Activated naive CD4-positive, alpha-beta T cell treated with anti-CD3 and anti-CD28 coated beads for 36 hours (primary cell): ENCODE results near the gene PCDHGB2. TPM values are rescaled to one million over a fixed set of nuclear protein-coding genes. Genes with fewer than 3 reads are reported as not detected.
"Not testable (repeated sequence)": the region's sequence is repeated elsewhere in the genome, so short reads cannot be mapped to it uniquely, and the experiment has no call there.

ENCODE experiments used
- CTCF ChIA-PET: fragments of 350-600 bp; sonication (Branson Sonifier 250); formaldehyde crosslinking; loops from one replicate; lab custom pipeline; 2021; ENCODE audit warnings: antibody characterized with exemption; lab: Charles Lee
- DNase-seq: peaks from one replicate; pipeline ENCODE4 v3.0.0-alpha.2; 2020
- H3K27ac Mint-ChIP-seq: one replicate; pipeline ENCODE4 v1.8.0; 2021; ENCODE audit warnings: mild to moderate bottlenecking, mixed read lengths
- H3K27me3 Mint-ChIP-seq: one replicate; pipeline ENCODE4 v1.8.0; 2021; ENCODE audit warnings: low read depth, mixed read lengths
- H3K36me3 Mint-ChIP-seq: one replicate; pipeline ENCODE4 v1.8.0; 2021; ENCODE audit warnings: low read depth, mixed read lengths
- H3K4me1 Mint-ChIP-seq: one replicate; pipeline ENCODE4 v1.8.0; 2021; ENCODE audit warnings: low read depth, mixed read lengths
- H3K4me3 Mint-ChIP-seq: one replicate; pipeline ENCODE4 v1.8.0; 2021; ENCODE audit warnings: mild to moderate bottlenecking, moderate library complexity, mixed read lengths
- H3K9me3 Mint-ChIP-seq: one replicate; pipeline ENCODE4 v1.8.0; 2021; ENCODE audit warnings: mixed read lengths
- intact Hi-C: fragments of 100-400 bp; cut with micrococcal nuclease; formaldehyde crosslinking; loops from one replicate; pipeline ENCODE4 v1.15.1; 2023
- total RNA-seq, 2 experiments: library from RNA; stranded (reverse); gene quantifications; one replicate each; pipeline ENCODE4 v1.2.3, GENCODE V29; 2021

PCDHGB2 gene
- total RNA-seq, 2 experiments from 2014 or later = not detected

GRCh38 chr5:141374627-141375026 is 14.8 kb downstream of the PCDHGB2 start:
- DNase-seq = no peak
- peaks cover 11% of the 10 kb centered on the region for H3K36me3 Mint-ChIP-seq
- intact Hi-C loops = loop anchor here (5.0 to 10.0 kb wide), 3 partner anchors 33 to 160 kb away; partner anchors contain the start of genes PCDHB13, PCDHGA11 and PCDHGB6
- peaks cover 57% of the 10 kb centered on the region for H3K27me3 Mint-ChIP-seq
- peaks cover 4% of the 10 kb centered on the region for H3K4me1 Mint-ChIP-seq
- no peak overlapping the region for H3K4me3 Mint-ChIP-seq
- H3K9me3 Mint-ChIP-seq = peaks cover 29% of the 10 kb centered on the region
- H3K27ac Mint-ChIP-seq = no peak overlapping the region
- CTCF ChIA-PET = interaction anchor here (1.0 to 1.2 kb wide), 2 partner anchors 11 to 46 kb away, joined by 3 to 4 read pairs; partner anchors contain the start of genes PCDHGA11 and PCDHGA5

- Mint-ChIP-seq H3K9me3 (peaks cover 29% of the 10 kb centered on the region), H3K36me3 (peaks cover 11% of the 10 kb centered on the region), H3K27me3 (peaks cover 51% of the 10 kb centered on the region)
- not testable (repeated sequence) for H3K27ac Mint-ChIP-seq, DNase-seq, H3K4me1 Mint-ChIP-seq, H3K4me3 Mint-ChIP-seq
- intact Hi-C loops = loop anchor here (10.0 kb wide), 1 partner anchor 161 kb away; the partner anchor contains the start of gene PCDHB13
- CTCF ChIA-PET = interaction anchor here (0.7 kb wide), 1 partner anchor 12 kb away, joined by 4 read pairs; the partner anchor contains the start of gene PCDHGB4
Observed at GRCh38 chr5:141375444-141376155, 15.8 kb downstream of the PCDHGB2 start.

GRCh38 chr5:141382469-141383294 is 22.9 kb downstream of the PCDHGB2 start, which contains the start of gene PCDHGA7:
Gene PCDHGA7, plus strand, starts transcription at chr5:141382742. Its CDS starts 158 bp downstream, at chr5:141382900.
- Mint-ChIP-seq H3K9me3 (peaks cover 15% of the 10 kb centered on the region), H3K36me3 (peaks cover 9% of the 10 kb centered on the region), H3K27me3 (peaks cover 66% of the 10 kb centered on the region), H3K4me1 (no peaks in the 10 kb centered on the region), H3K4me3 (peak within 1 kb of the TSS; percentile 66), H3K27ac (no peak within 1 kb of the TSS)
- intact Hi-C loops = no loop called here
- CTCF ChIA-PET = no interaction called here
- no peak for DNase-seq

- Mint-ChIP-seq H3K4me3 (no peak overlapping the region), H3K27me3 (peaks cover 69% of the 10 kb centered on the region), H3K27ac (no peak overlapping the region), H3K36me3 (peaks cover 7% of the 10 kb centered on the region), H3K9me3 (peaks cover 16% of the 10 kb centered on the region), H3K4me1 (no peaks in the 10 kb centered on the region)
- intact Hi-C loops = no loop called here
- no peak for DNase-seq
- CTCF ChIA-PET = no interaction called here
Observed at GRCh38 chr5:141383345-141383744, 23.6 kb downstream of the PCDHGB2 start.

GRCh38 chr5:141384471-141385267 is 24.9 kb downstream of the PCDHGB2 start:
- H3K27ac Mint-ChIP-seq = no peak overlapping the region
- no peak for DNase-seq
- intact Hi-C loops = no loop called here
- H3K4me1 Mint-ChIP-seq = no peaks in the 10 kb centered on the region
- no peak overlapping the region for H3K4me3 Mint-ChIP-seq
- H3K27me3 Mint-ChIP-seq = peaks cover 73% of the 10 kb centered on the region
- CTCF ChIA-PET = interaction anchor here (0.9 kb wide), 1 partner anchor 36 kb away, joined by 4 read pairs; the partner anchor contains the start of gene PCDHGA11
- H3K36me3 Mint-ChIP-seq = peaks cover 10% of the 10 kb centered on the region
- H3K9me3 Mint-ChIP-seq = peaks cover 21% of the 10 kb centered on the region

- H3K27ac Mint-ChIP-seq, intact Hi-C loops, H3K4me1 Mint-ChIP-seq: not testable (repeated sequence)
- Mint-ChIP-seq H3K36me3 (peaks cover 18% of the 10 kb centered on the region), H3K4me3 (peak within 1 kb of the TSS; percentile 54), H3K9me3 (peaks cover 31% of the 10 kb centered on the region), H3K27me3 (peaks cover 75% of the 10 kb centered on the region)
- peak; percentile 39 for DNase-seq
- CTCF ChIA-PET = interaction anchor here (0.6 to 2.4 kb wide), 7 partner anchors 10 to 91 kb away, joined by 3 to 8 read pairs (median 4); partner anchors contain the start of genes PCDHGA11, PCDHGB3 and PCDHGB5
Observed at GRCh38 chr5:141387557-141388311, 27.9 kb downstream of the PCDHGB2 start, which contains the start of gene PCDHGB4. Gene PCDHGB4, plus strand, starts transcription at chr5:141387698. Its CDS starts 187 bp downstream, at chr5:141387885.

- Mint-ChIP-seq H3K27me3 (peaks cover 74% of the 10 kb centered on the region), H3K9me3 (peaks cover 30% of the 10 kb centered on the region), H3K27ac (no peak overlapping the region), H3K36me3 (peaks cover 21% of the 10 kb centered on the region), H3K4me3 (no peak overlapping the region), H3K4me1 (no peaks in the 10 kb centered on the region)
- no peak for DNase-seq
- CTCF ChIA-PET = interaction anchor here (0.6 to 2.4 kb wide), 2 partner anchors 32 to 40 kb away, joined by 3 to 6 read pairs; partner anchors contain the start of gene PCDHGA11
- intact Hi-C loops = no loop called here
Observed at GRCh38 chr5:141388661-141389060, 28.9 kb downstream of the PCDHGB2 start.

- Mint-ChIP-seq H3K4me3 (no peak overlapping the region), H3K27me3 (peaks cover 74% of the 10 kb centered on the region), H3K4me1 (no peaks in the 10 kb centered on the region), H3K9me3 (peaks cover 29% of the 10 kb centered on the region), H3K27ac (no peak overlapping the region), H3K36me3 (peaks cover 22% of the 10 kb centered on the region)
- intact Hi-C loops = no loop called here
- CTCF ChIA-PET = interaction anchor here (0.6 to 2.4 kb wide), 6 partner anchors 17 to 203 kb away, joined by 3 to 6 read pairs (median 4); partner anchors contain the start of genes PCDHB9, PCDHGA11 and PCDHGC3
- DNase-seq = no peak
Observed at GRCh38 chr5:141389153-141390042, 29.6 kb downstream of the PCDHGB2 start.

GRCh38 chr5:141392429-141393198 is 32.8 kb downstream of the PCDHGB2 start, which contains the start of gene PCDHGA8:
Gene PCDHGA8, plus strand, starts transcription at chr5:141392633. Its CDS starts 181 bp downstream, at chr5:141392814.
- Mint-ChIP-seq H3K9me3 (peaks cover 23% of the 10 kb centered on the region), H3K27ac (no peak within 1 kb of the TSS), H3K36me3 (peaks cover 19% of the 10 kb centered on the region), H3K4me3 (no peak within 1 kb of the TSS), H3K27me3 (peaks cover 62% of the 10 kb centered on the region), H3K4me1 (no peaks in the 10 kb centered on the region)
- DNase-seq = no peak
- intact Hi-C loops = no loop called here
- CTCF ChIA-PET = interaction anchor here (1.1 to 2.0 kb wide), 3 partner anchors 28 to 165 kb away, joined by 3 to 6 read pairs (median 4); partner anchors contain the start of gene PCDHGA11
